Measurements from ENCODE around the gene HMCN2.

Gene HMCN2

DNA sequence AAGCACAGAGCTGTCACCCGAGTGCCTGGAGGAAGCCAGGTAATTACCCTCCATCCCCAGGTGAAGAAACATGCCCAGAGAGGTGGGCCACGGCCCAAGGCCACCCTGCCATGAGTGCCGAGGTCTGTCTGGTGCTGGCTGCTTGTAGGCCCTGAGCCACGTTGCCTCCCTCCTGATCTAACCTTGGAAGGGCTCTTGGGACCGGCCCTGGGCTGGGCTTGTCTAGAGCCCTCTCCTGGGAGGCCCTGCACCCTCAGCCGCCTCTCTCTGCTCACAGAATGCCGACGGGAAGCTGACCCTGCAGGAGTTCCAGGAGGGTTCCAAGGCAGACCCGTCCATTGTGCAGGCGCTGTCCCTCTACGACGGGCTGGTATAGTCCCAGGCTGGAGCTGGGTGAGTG is 39.4 kb upstream of the HMCN2 start:
- no peaks in the 10 kb centered on the region for H3K36me3 ChIP-seq (ENCODE audit: insufficient read depth, low read length)

DNA sequence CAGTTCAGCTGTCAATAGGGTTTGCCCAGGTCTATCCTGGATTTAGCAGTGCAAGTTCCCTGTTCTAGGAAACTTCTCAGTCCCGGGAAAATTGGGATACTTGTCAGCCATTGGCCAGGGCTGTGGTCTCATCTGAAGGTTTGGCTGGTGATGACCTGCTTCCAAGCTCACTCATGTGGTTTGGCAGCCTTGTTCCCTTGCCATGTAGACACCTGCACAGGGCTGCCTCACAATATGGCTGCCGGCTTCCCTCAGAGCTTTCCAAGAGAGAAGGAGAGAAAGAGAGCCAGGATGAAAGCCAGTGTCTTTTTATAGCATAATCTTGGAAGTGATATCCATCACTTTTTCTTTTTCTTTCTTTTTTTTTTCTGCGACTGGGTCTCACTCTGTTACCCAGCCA is 37.7 kb upstream of the HMCN2 start:
- no peaks in the 10 kb centered on the region for H3K4me1 ChIP-seq (ENCODE audit: insufficient read depth, low read length, poor library complexity, severe bottlenecking)
- no peaks in the 10 kb centered on the region for H3K36me3 ChIP-seq (ENCODE audit: insufficient read depth, low read length)
- H3K9me3 ChIP-seq (ENCODE audit: insufficient read depth, low read depth, low read length), result no peaks in the 10 kb centered on the region
- TF ChIP-seq EZH2phosphoT487 (IDR thresholded peaks at IDR 0.05; ENCODE audit: borderline replicate concordance), result no peak
- TF ChIP-seq, protein P1, sequence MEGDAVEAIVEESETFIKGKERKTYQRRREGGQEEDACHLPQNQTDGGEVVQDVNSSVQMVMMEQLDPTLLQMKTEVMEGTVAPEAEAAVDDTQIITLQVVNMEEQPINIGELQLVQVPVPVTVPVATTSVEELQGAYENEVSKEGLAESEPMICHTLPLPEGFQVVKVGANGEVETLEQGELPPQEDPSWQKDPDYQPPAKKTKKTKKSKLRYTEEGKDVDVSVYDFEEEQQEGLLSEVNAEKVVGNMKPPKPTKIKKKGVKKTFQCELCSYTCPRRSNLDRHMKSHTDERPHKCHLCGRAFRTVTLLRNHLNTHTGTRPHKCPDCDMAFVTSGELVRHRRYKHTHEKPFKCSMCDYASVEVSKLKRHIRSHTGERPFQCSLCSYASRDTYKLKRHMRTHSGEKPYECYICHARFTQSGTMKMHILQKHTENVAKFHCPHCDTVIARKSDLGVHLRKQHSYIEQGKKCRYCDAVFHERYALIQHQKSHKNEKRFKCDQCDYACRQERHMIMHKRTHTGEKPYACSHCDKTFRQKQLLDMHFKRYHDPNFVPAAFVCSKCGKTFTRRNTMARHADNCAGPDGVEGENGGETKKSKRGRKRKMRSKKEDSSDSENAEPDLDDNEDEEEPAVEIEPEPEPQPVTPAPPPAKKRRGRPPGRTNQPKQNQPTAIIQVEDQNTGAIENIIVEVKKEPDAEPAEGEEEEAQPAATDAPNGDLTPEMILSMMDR (conservative IDR thresholded peaks at IDR 0.05; ENCODE audit: low read length), result no peak
- no peak overlapping the region for H2AFZ ChIP-seq (ENCODE audit: low read length)
- H3K27me3 ChIP-seq (ENCODE audit: insufficient read depth, low read length, poor library complexity, severe bottlenecking), result no peaks in the 10 kb centered on the region
- no peaks in the 10 kb centered on the region for H3K79me2 ChIP-seq (ENCODE audit: insufficient read depth, low read length)
- H3F3A ChIP-seq (ENCODE audit: low read depth), result no peaks in the 10 kb centered on the region
- H3K9ac ChIP-seq (ENCODE audit: low read depth, low read length, poor library complexity, severe bottlenecking), result no peak overlapping the region
- H3K9me2 ChIP-seq (replicated peaks; ENCODE audit: low read depth, low read length), result no peaks in the 10 kb centered on the region
- no peaks in the 10 kb centered on the region for H4K20me1 ChIP-seq (ENCODE audit: insufficient read depth, low read length, poor library complexity, severe bottlenecking)
- no peak overlapping the region for H3K4me2 ChIP-seq (ENCODE audit: low read depth, low read length, poor library complexity, severe bottlenecking)
- H3K4me3 ChIP-seq (ENCODE audit: low read length, poor library complexity, severe bottlenecking), result no peak overlapping the region

More for the DNA sequence above, 39.4 kb upstream of the HMCN2 start:
- no peak overlapping the region for H3K4me2 ChIP-seq (ENCODE audit: low read depth, low read length, poor library complexity, severe bottlenecking)
- H3K4me3 ChIP-seq (ENCODE audit: low read length, poor library complexity, severe bottlenecking), result no peak overlapping the region
- no peak overlapping the region for H3K9ac ChIP-seq (ENCODE audit: low read depth, low read length, poor library complexity, severe bottlenecking)
- no peaks in the 10 kb centered on the region for H3K4me1 ChIP-seq (ENCODE audit: insufficient read depth, low read length, poor library complexity, severe bottlenecking)
- no peaks in the 10 kb centered on the region for H3K9me2 ChIP-seq (replicated peaks; ENCODE audit: low read depth, low read length)
- no peaks in the 10 kb centered on the region for H4K20me1 ChIP-seq (ENCODE audit: insufficient read depth, low read length, poor library complexity, severe bottlenecking)
- no peaks in the 10 kb centered on the region for H3K9me3 ChIP-seq (ENCODE audit: insufficient read depth, low read depth, low read length)
- H3K79me2 ChIP-seq (ENCODE audit: insufficient read depth, low read length), result no peaks in the 10 kb centered on the region
- TF ChIP-seq, protein P1 (conservative IDR thresholded peaks at IDR 0.05; ENCODE audit: low read length), result no peak
- TF ChIP-seq EZH2phosphoT487 (IDR thresholded peaks at IDR 0.05; ENCODE audit: borderline replicate concordance), result no peak
- H3F3A ChIP-seq (ENCODE audit: low read depth), result no peaks in the 10 kb centered on the region
- H3K27me3 ChIP-seq (ENCODE audit: insufficient read depth, low read length, poor library complexity, severe bottlenecking), result no peaks in the 10 kb centered on the region
- no peak overlapping the region for H2AFZ ChIP-seq (ENCODE audit: low read length)

GRCh38 chr9:130229759-130230158 is 35.8 kb upstream of the HMCN2 start:
- Histone ChIP-seq H3K79me2 (ENCODE audit: insufficient read depth, low read length) (no peaks in the 10 kb centered on the region), H3K9me3 (ENCODE audit: insufficient read depth, low read depth, low read length) (no peaks in the 10 kb centered on the region), H2AFZ (ENCODE audit: low read length) (no peak overlapping the region), H4K20me1 (ENCODE audit: insufficient read depth, low read length, poor library complexity, severe bottlenecking) (no peaks in the 10 kb centered on the region), H3K36me3 (ENCODE audit: insufficient read depth, low read length) (no peaks in the 10 kb centered on the region), H3K4me3 (ENCODE audit: low read length, poor library complexity, severe bottlenecking) (no peak overlapping the region), H3K4me1 (ENCODE audit: insufficient read depth, low read length, poor library complexity, severe bottlenecking) (no peaks in the 10 kb centered on the region), H3K9me2 (replicated peaks; ENCODE audit: low read depth, low read length) (no peaks in the 10 kb centered on the region), H3K4me2 (ENCODE audit: low read depth, low read length, poor library complexity, severe bottlenecking) (no peak overlapping the region), H3K27me3 (ENCODE audit: insufficient read depth, low read length, poor library complexity, severe bottlenecking) (no peaks in the 10 kb centered on the region), H3K9ac (ENCODE audit: low read depth, low read length, poor library complexity, severe bottlenecking) (no peak overlapping the region), H3F3A (ENCODE audit: low read depth) (no peaks in the 10 kb centered on the region)
- TF ChIP-seq, protein P1 (conservative IDR thresholded peaks at IDR 0.05; ENCODE audit: low read length), result no peak
- no peak for TF ChIP-seq EZH2phosphoT487 (IDR thresholded peaks at IDR 0.05; ENCODE audit: borderline replicate concordance)
